ENCODE measurements around the gene MOGAT3. TPM values are rescaled to one million over a fixed set of nuclear protein-coding genes. Genes with fewer than 3 reads are reported as not detected.

The MOGAT3 gene
- total RNA-seq, 2 experiments from 2014 or later = not detected

GRCh38 chr7:101172854-101173751, 27.7 kb downstream of the MOGAT3 start:
- DNase-seq = no peak
- ChIA-PET POLR2A (interaction anchor here (0.8 to 1.5 kb wide), 5 partner anchors 8 to 88 kb away, joined by 3 to 4 read pairs (median 3); partner anchors contain the start of genes TRIM56 and VGF), CTCF (interaction anchor here (0.6 to 2.8 kb wide), 11 partner anchors 8 to 143 kb away, joined by 3 to 29 read pairs (median 5); partner anchors contain the start of genes FIS1, VGF and ZNHIT1)
- Mint-ChIP-seq H3K9me3 (no peaks in the 10 kb centered on the region), H3K27ac (no peak overlapping the region), H3K27me3 (peaks cover 91% of the 10 kb centered on the region), H3K36me3 (ENCODE audit: low read depth) (peaks cover 3% of the 10 kb centered on the region), H3K4me1 (peaks cover 47% of the 10 kb centered on the region), H3K4me3 (peak overlapping the region; percentile 13)

- Mint-ChIP-seq H3K4me1 (peaks cover 49% of the 10 kb centered on the region), H3K4me3 (no peak overlapping the region), H3K27ac (no peak overlapping the region), H3K36me3 (ENCODE audit: low read depth) (peaks cover 3% of the 10 kb centered on the region), H3K27me3 (peaks cover 91% of the 10 kb centered on the region), H3K9me3 (no peaks in the 10 kb centered on the region)
- ChIA-PET POLR2A (interaction anchor here (0.6 kb wide), 1 partner anchor 80 kb away, joined by 3 read pairs; no protein-coding TSS in a partner anchor), CTCF (interaction anchor here (0.7 to 2.8 kb wide), 4 partner anchors 20 to 111 kb away, joined by 4 to 50 read pairs (median 16); no protein-coding TSS in a partner anchor)
- no peak for DNase-seq
These were observed 28.6 kb downstream of the MOGAT3 start for GRCh38 chr7:101172005-101172853.

- Mint-ChIP-seq H3K36me3 (ENCODE audit: low read depth) (peaks cover 3% of the 10 kb centered on the region), H3K9me3 (no peaks in the 10 kb centered on the region), H3K27me3 (peaks cover 89% of the 10 kb centered on the region), H3K4me1 (peaks cover 54% of the 10 kb centered on the region), H3K4me3 (no peak overlapping the region), H3K27ac (no peak overlapping the region)
- ChIA-PET CTCF (interaction anchor here (0.7 to 2.8 kb wide), 5 partner anchors 14 to 111 kb away, joined by 4 to 50 read pairs (median 4); no protein-coding TSS in a partner anchor), POLR2A (interaction anchor here (0.6 to 1.0 kb wide), 2 partner anchors 14 to 81 kb away, joined by 3 read pairs; no protein-coding TSS in a partner anchor)
- DNase-seq = no peak
These were observed 29.4 kb downstream of the MOGAT3 start for GRCh38 chr7:101171442-101171837.

DNA sequence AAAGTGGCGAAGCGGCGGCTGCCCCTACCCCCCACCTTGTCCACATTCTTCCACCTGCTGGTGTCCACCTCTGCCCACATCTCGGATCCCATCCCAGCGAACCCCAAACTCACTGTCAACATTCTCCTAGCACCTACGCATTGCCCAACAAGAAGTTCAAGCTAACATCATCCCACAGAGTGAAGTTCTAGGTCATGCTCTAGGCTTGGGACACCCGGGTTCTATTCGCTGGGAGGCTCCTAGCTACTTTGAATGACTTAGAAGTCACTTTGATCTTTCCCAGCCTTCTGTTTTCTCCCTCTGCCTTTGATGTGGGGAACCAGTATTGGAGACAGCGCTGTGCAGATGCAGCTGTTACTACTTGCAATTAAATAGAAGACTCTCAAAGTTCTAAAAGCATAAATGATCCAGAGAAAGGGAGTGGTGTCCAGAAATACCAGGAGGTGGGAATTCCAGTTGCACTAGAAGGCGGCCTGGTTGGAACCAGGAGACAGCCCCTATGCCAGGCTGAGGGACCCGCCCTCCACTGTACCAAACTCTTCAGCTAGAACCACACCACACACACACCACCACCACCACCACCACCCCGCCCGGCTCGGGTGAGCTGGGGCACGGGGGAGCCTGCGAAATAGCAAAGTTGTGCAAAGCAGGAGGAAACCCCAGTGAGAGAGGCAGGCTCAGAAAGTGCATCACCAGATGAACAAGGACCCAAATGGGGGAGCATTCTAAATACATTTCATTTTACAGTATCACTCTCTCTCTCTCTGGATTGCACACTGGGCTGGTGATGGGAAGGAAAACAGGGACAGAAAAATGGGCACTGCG, 30.0 kb downstream of the MOGAT3 start:
- Mint-ChIP-seq H3K36me3 (ENCODE audit: low read depth) (peaks cover 3% of the 10 kb centered on the region), H3K4me3 (no peak overlapping the region), H3K27ac (no peak overlapping the region), H3K27me3 (peaks cover 89% of the 10 kb centered on the region), H3K4me1 (peaks cover 59% of the 10 kb centered on the region), H3K9me3 (no peaks in the 10 kb centered on the region)
- DNase-seq = no peak
- POLR2A ChIA-PET = interaction anchor here (1.0 to 1.4 kb wide), 2 partner anchors 11 to 15 kb away, joined by 3 read pairs; no protein-coding TSS in a partner anchor
- CTCF ChIA-PET = interaction anchor here (1.1 to 2.8 kb wide), 5 partner anchors 13 to 111 kb away, joined by 4 to 50 read pairs (median 4); no protein-coding TSS in a partner anchor

- DNase-seq = peak; percentile 82
- CTCF ChIA-PET = interaction anchor here (1.4 to 2.8 kb wide), 4 partner anchors 12 to 112 kb away, joined by 4 to 50 read pairs (median 6); no protein-coding TSS in a partner anchor
- H3K9me3 Mint-ChIP-seq = no peaks in the 10 kb centered on the region
- no peak overlapping the region for H3K4me3 Mint-ChIP-seq
- H3K4me1 Mint-ChIP-seq = peaks cover 67% of the 10 kb centered on the region
- peaks cover 89% of the 10 kb centered on the region for H3K27me3 Mint-ChIP-seq
- no peak overlapping the region for H3K27ac Mint-ChIP-seq
- peaks cover 6% of the 10 kb centered on the region for H3K36me3 Mint-ChIP-seq (ENCODE audit: low read depth)
- POLR2A ChIA-PET = interaction anchor here (1.4 kb wide), 1 partner anchor 12 kb away, joined by 3 read pairs; no protein-coding TSS in a partner anchor
These were observed 30.8 kb downstream of the MOGAT3 start for GRCh38 chr7:101169838-101170551.

GRCh38 chr7:101169110-101169837, 31.6 kb downstream of the MOGAT3 start:
- Mint-ChIP-seq H3K4me1 (peaks cover 68% of the 10 kb centered on the region), H3K9me3 (no peaks in the 10 kb centered on the region), H3K27me3 (peaks cover 90% of the 10 kb centered on the region), H3K36me3 (ENCODE audit: low read depth) (peaks cover 6% of the 10 kb centered on the region), H3K4me3 (no peak overlapping the region), H3K27ac (peak overlapping the region; percentile 50)
- no peak for DNase-seq
- ChIA-PET CTCF (interaction anchor here (1.0 to 1.5 kb wide), 2 partner anchors 14 to 25 kb away, joined by 3 to 14 read pairs; no protein-coding TSS in a partner anchor), POLR2A (no interaction called here)

GRCh38 chr7:101168412-101169049, 32.3 kb downstream of the MOGAT3 start:
- H3K9me3 Mint-ChIP-seq = no peaks in the 10 kb centered on the region
- ChIA-PET CTCF (interaction anchor here (0.7 to 1.5 kb wide), 3 partner anchors 13 to 25 kb away, joined by 3 to 14 read pairs (median 3); no protein-coding TSS in a partner anchor), POLR2A (no interaction called here)
- no peak overlapping the region for H3K27ac Mint-ChIP-seq
- peaks cover 84% of the 10 kb centered on the region for H3K27me3 Mint-ChIP-seq
- H3K4me1 Mint-ChIP-seq = peaks cover 63% of the 10 kb centered on the region
- H3K36me3 Mint-ChIP-seq (ENCODE audit: low read depth) = peaks cover 3% of the 10 kb centered on the region
- no peak for DNase-seq
- no peak overlapping the region for H3K4me3 Mint-ChIP-seq

- ChIA-PET POLR2A (no interaction called here), CTCF (interaction anchor here (0.7 to 1.5 kb wide), 3 partner anchors 12 to 24 kb away, joined by 3 to 14 read pairs (median 3); no protein-coding TSS in a partner anchor)
- Mint-ChIP-seq H3K9me3 (no peaks in the 10 kb centered on the region), H3K36me3 (ENCODE audit: low read depth) (peaks cover 3% of the 10 kb centered on the region), H3K4me3 (no peak overlapping the region), H3K27me3 (peaks cover 81% of the 10 kb centered on the region), H3K4me1 (peaks cover 63% of the 10 kb centered on the region), H3K27ac (no peak overlapping the region)
- no peak for DNase-seq
These were observed 33.0 kb downstream of the MOGAT3 start for GRCh38 chr7:101167645-101168411.

DNA sequence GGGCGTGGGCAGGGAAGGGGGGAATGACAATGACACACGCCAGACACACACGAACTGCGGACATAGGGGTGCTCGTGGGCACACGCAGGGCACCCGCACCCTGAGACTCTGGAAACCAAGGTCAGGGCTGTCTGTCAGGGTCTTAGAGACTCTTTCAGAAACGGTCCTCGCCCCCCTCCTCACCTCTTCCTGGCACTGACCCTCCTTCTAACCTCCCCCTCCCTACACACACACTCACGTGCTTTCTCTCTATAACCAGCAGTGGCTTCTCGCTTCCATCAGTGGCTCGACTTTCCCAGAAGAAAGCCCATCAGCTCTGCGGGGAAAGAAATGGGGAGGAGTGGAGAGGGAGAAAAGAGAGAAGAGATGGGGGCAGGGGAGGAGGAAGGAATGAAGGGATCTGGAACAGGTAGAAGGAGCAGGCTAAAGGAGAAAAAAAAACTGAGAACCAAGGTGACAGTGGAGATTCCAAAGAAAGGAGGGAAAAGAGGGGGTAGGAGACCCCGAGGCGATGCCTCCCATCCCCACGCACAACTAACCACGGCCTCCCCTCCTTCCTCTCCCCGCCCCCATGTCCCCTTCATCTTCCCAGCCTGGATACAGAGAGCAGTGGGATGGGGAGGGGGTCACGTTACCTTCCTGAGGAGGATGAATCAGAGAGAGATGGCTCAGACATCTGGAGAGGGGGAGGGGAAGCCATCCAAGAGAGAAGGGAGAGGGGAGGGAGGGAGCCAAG, 33.8 kb downstream of the MOGAT3 start:
- Mint-ChIP-seq H3K36me3 (ENCODE audit: low read depth) (peaks cover 3% of the 10 kb centered on the region), H3K9me3 (no peaks in the 10 kb centered on the region), H3K4me1 (peaks cover 63% of the 10 kb centered on the region), H3K27ac (no peak overlapping the region), H3K4me3 (no peak overlapping the region), H3K27me3 (peaks cover 80% of the 10 kb centered on the region)
- ChIA-PET POLR2A (no interaction called here), CTCF (no interaction called here)
- no peak for DNase-seq

GRCh38 chr7:101166648-101166908, 34.3 kb downstream of the MOGAT3 start:
- ChIA-PET POLR2A (no interaction called here), CTCF (interaction anchor here (1.7 to 2.5 kb wide), 2 partner anchors 11 to 22 kb away, joined by 10 to 15 read pairs; no protein-coding TSS in a partner anchor)
- Mint-ChIP-seq H3K4me1 (peaks cover 58% of the 10 kb centered on the region), H3K9me3 (no peaks in the 10 kb centered on the region), H3K27me3 (peaks cover 75% of the 10 kb centered on the region), H3K27ac (no peak overlapping the region), H3K36me3 (ENCODE audit: low read depth) (peaks cover 3% of the 10 kb centered on the region), H3K4me3 (no peak overlapping the region)
- no peak for DNase-seq

Measured in activated CD4-positive, alpha-beta memory T cell treated with anti-CD3 and anti-CD28 coated beads, Interleukin-2, amount 10 ng/mL, durations not matched to agents 7 days and 5 days (primary cell).